Panc1 (cell line): ENCODE data around the gene CACNB1. TPM values are rescaled to one million over a fixed set of nuclear protein-coding genes. Genes with fewer than 3 reads are reported as not detected.

ENCODE experiments used
- ATAC-seq: fragments of 200-7000 bp; cut with Tn5 transposase; 2 replicates; pipeline ENCODE4 v1.9.1; 2020; ENCODE audit warnings: mild to moderate bottlenecking, moderate library complexity
- BruUV-seq: library from RNA; stranded (reverse); fragments of 400-500 nt; replicated peaks from 2 replicates; lab custom pipeline; 2021; lab: Mats Ljungman, UMichigan
- CTCF ChIA-PET: fragments of 300-600 bp; sonication (Branson Sonifier 250); formaldehyde crosslinking; loops from one replicate; lab custom pipeline; 2022; ENCODE audit warnings: antibody characterized with exemption; lab: Charles Lee
- POLR2A ChIA-PET: fragments of 300-600 bp; sonication (Branson Sonifier 250); formaldehyde crosslinking; loops from one replicate; lab custom pipeline; 2022; ENCODE audit warnings: antibody characterized with exemption; lab: Charles Lee
- DNase-seq: peaks from one replicate; pipeline ENCODE4 v3.0.0-alpha.2; 2010; ENCODE audit warnings: low read depth, low spot score
- H3K27ac ChIP-seq: 2 replicates; pipeline ENCODE4 v1.5.1; 2011; ENCODE audit warnings: mild to moderate bottlenecking, low read length, inconsistent platforms
- H3K27me3 ChIP-seq: fragments of 200-500 bp; sonication (Bioruptor generic); 2 replicates; pipeline ENCODE4 v1.6.0; 2014; ENCODE audit warnings: low read length, inconsistent platforms; ENCODE audit not compliant: control insufficient read depth, insufficient read depth
- H3K36me3 ChIP-seq: fragments of 200-500 bp; sonication (Bioruptor generic); 2 replicates; pipeline ENCODE4 v1.5.1; 2014; ENCODE audit warnings: inconsistent platforms, mild to moderate bottlenecking, low read length, moderate library complexity; ENCODE audit not compliant: control insufficient read depth, insufficient read depth
- H3K4me1 ChIP-seq: 2 replicates; pipeline ENCODE4 v1.5.1; 2011; ENCODE audit warnings: inconsistent platforms, mild to moderate bottlenecking, low read length, moderate library complexity; ENCODE audit not compliant: control insufficient read depth, insufficient read depth
- H3K4me3 ChIP-seq, 2 experiments: 2 replicates each; pipeline ENCODE4 v1.5.1; 2011 to 2012; ENCODE audit warnings: low read depth in 2 of 2, low read length in 2 of 2, mild to moderate bottlenecking in 2 of 2, inconsistent platforms in 1 of 2, moderate library complexity in 1 of 2
- H3K9me3 ChIP-seq: fragments of 200-500 bp; sonication (Bioruptor generic); 2 replicates; pipeline ENCODE4 v1.5.1; 2014; ENCODE audit warnings: low read depth, mild to moderate bottlenecking, inconsistent platforms, low read length, moderate library complexity; ENCODE audit not compliant: control insufficient read depth, insufficient read depth
- POLR2AphosphoS5 ChIP-seq: IDR thresholded peaks from 2 replicates; pipeline ENCODE4 v1.6.1; 2012; ENCODE audit warnings: mild to moderate bottlenecking, low read depth, low read length, moderate library complexity
- SIN3A ChIP-seq: IDR thresholded peaks from 2 replicates; pipeline ENCODE4 v1.6.1; 2012; ENCODE audit warnings: low read depth, mild to moderate bottlenecking, low read length, moderate library complexity, borderline replicate concordance; ENCODE audit not compliant: insufficient read depth
- TCF7L2 ChIP-seq: IDR thresholded peaks from 2 replicates; pipeline ENCODE4 v1.6.1; 2011; ENCODE audit warnings: mild to moderate bottlenecking, low read depth, low read length, inconsistent platforms
- in situ Hi-C: cut with HindIII; loops from 2 replicates; pipeline ENCODE4 v1.10.0; 2016; ENCODE audit warnings: low sequenced_read_pairs, low pct_unique_long_range_greater_than_20kb
- intact Hi-C: fragments of 100-400 bp; cut with micrococcal nuclease; formaldehyde crosslinking; loops from one replicate; pipeline ENCODE4 v1.10.0; 2022; ENCODE audit not compliant: unreplicated experiment
- total RNA-seq: library from RNA; stranded (reverse); gene quantifications from one replicate; pipeline ENCODE4 v1.2.1, GENCODE V29; 2021; ENCODE audit not compliant: unreplicated experiment
- TF ChIP-seq, protein P1 (sequence below), 2 experiments: IDR thresholded peaks; 2 replicates each; pipeline ENCODE4 v1.6.1; 2011 to 2012; ENCODE audit warnings: low read depth in 2 of 2, control low read depth in 1 of 2, low read length in 1 of 2, mild to moderate bottlenecking in 1 of 2, moderate library complexity in 1 of 2; ENCODE audit not compliant: insufficient read depth in 1 of 2
- TF ChIP-seq, protein P2 (sequence below): fragments of 450-650 bp; IDR thresholded peaks from 2 replicates; pipeline ENCODE4 v1.5.1; 2017; ENCODE audit warnings: mild to moderate bottlenecking

CACNB1 gene
- total RNA-seq, 1 experiment from 2014 or later: 14.9 TPM

DNA sequence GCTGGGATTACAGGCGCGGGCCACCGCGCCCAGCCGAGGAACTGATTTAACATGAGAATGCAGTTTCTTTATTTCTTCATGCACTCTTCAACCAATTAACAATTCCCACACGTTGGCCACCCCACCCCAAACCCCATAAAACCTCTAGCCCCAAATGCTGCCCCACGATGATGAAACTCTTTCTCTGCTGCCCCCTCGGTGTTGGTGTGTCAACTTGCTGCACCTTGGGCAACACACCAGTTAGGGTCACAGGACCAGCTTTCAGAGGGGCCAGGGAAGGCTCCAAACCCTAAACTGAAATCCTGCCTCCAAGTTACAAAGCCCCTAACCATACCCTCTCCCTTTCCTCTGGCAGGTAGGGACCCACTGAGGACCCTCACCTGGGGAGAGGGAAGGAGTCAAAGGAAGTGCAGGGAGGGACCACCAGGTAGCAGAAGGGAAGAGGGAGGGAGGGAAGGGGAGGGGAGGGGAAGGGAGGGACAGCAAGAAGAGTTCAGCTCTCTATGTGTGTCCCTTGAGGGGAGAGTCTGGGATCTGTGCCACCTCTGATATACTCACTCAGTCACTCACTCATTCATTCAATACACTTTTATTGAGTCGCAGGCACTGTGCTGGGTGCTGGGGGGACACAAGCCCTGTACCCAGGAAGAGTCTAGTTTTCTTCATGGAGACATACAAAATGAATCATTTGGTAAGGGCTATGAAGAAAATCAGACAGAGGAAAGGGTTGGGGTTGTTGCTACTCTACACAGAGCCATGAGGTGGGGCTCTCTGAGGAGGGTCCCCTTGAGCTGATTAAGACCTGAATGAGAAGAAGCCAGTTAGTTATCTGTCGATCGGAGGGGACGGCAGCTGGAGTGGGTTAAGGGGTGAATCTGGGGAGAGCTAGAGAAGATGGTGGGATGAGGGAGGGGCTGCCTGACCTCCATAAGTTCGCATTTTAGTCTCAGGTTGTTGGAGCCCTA lies 50.0 kb downstream of the CACNB1 start:
- intact Hi-C loops: no loop called here
- TF ChIP-seq, protein P1, sequence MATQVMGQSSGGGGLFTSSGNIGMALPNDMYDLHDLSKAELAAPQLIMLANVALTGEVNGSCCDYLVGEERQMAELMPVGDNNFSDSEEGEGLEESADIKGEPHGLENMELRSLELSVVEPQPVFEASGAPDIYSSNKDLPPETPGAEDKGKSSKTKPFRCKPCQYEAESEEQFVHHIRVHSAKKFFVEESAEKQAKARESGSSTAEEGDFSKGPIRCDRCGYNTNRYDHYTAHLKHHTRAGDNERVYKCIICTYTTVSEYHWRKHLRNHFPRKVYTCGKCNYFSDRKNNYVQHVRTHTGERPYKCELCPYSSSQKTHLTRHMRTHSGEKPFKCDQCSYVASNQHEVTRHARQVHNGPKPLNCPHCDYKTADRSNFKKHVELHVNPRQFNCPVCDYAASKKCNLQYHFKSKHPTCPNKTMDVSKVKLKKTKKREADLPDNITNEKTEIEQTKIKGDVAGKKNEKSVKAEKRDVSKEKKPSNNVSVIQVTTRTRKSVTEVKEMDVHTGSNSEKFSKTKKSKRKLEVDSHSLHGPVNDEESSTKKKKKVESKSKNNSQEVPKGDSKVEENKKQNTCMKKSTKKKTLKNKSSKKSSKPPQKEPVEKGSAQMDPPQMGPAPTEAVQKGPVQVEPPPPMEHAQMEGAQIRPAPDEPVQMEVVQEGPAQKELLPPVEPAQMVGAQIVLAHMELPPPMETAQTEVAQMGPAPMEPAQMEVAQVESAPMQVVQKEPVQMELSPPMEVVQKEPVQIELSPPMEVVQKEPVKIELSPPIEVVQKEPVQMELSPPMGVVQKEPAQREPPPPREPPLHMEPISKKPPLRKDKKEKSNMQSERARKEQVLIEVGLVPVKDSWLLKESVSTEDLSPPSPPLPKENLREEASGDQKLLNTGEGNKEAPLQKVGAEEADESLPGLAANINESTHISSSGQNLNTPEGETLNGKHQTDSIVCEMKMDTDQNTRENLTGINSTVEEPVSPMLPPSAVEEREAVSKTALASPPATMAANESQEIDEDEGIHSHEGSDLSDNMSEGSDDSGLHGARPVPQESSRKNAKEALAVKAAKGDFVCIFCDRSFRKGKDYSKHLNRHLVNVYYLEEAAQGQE (IDR thresholded peaks at IDR 0.05; ENCODE audit: insufficient read depth in 1 of 2, low read depth in 2 of 2, low read length in 1 of 2): no peak
- TF ChIP-seq TCF7L2: no peak
- TF ChIP-seq, protein P2, sequence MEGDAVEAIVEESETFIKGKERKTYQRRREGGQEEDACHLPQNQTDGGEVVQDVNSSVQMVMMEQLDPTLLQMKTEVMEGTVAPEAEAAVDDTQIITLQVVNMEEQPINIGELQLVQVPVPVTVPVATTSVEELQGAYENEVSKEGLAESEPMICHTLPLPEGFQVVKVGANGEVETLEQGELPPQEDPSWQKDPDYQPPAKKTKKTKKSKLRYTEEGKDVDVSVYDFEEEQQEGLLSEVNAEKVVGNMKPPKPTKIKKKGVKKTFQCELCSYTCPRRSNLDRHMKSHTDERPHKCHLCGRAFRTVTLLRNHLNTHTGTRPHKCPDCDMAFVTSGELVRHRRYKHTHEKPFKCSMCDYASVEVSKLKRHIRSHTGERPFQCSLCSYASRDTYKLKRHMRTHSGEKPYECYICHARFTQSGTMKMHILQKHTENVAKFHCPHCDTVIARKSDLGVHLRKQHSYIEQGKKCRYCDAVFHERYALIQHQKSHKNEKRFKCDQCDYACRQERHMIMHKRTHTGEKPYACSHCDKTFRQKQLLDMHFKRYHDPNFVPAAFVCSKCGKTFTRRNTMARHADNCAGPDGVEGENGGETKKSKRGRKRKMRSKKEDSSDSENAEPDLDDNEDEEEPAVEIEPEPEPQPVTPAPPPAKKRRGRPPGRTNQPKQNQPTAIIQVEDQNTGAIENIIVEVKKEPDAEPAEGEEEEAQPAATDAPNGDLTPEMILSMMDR: no peak
- no peak for TF ChIP-seq POLR2AphosphoS5
- TF ChIP-seq SIN3A: no peak
- in situ Hi-C loops: no loop called here
- ChIA-PET CTCF (interaction anchor here (0.7 kb wide), 1 partner anchor 31 kb away, joined by 11 read pairs; no protein-coding TSS in a partner anchor), POLR2A (no interaction called here)
- no TSS peak for BruUV-seq
- Histone ChIP-seq H3K4me1 (peaks cover 4% of the 10 kb centered on the region; the same call in 1 of the 2 replicates), H3K27ac (no peak overlapping the region), H3K9me3 (no peaks in the 10 kb centered on the region), H3K27me3 (no peaks in the 10 kb centered on the region), H3K4me3 (no peak overlapping the region), H3K36me3 (no peaks in the 10 kb centered on the region)
- ATAC-seq: no peak
- no peak for DNase-seq

DNA sequence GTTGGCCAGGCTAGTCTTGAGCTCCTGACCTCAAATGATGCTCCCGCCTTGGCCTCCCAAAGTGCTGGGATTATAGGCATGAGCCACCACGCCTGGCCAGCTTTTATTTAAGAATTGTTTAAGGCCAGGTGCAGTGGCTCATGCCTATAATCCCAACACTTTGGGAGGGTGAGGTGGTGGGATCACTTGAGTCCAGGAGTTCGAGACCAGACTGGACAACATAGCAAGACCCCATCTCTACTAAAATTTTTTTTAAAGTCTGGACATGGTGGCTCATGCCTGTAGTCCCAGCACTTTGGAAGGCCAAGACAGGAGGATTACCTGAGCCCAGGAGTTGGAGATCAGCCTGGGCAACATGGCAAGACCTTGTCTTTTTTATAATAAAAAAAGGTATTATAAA lies 51.2 kb downstream of the CACNB1 start:
- CTCF ChIA-PET: no interaction called here
- no TSS peak for BruUV-seq
- intact Hi-C loops (no loop called here), in situ Hi-C loops (no loop called here)
- DNase-seq: no peak
- TF ChIP-seq, protein P2: no peak
- no peak for TF ChIP-seq TCF7L2
- no peak for TF ChIP-seq SIN3A
- TF ChIP-seq POLR2AphosphoS5: no peak
- TF ChIP-seq, protein P1 (IDR thresholded peaks at IDR 0.05; ENCODE audit: insufficient read depth in 1 of 2, low read depth in 2 of 2, low read length in 1 of 2): no peak
- Histone ChIP-seq H3K27ac (no peak overlapping the region), H3K4me3 (no peak overlapping the region), H3K27me3 (no peaks in the 10 kb centered on the region), H3K9me3 (no peaks in the 10 kb centered on the region), H3K4me1 (no peaks in the 10 kb centered on the region), H3K36me3 (no peaks in the 10 kb centered on the region)
- POLR2A ChIA-PET: no interaction called here
- ATAC-seq: no peak
